ENCODE measurements around the gene TGFB1I1. TPM values are rescaled to one million over a fixed set of nuclear protein-coding genes. Genes with fewer than 3 reads are reported as not detected.

Gene TGFB1I1
- total RNA-seq, 1 experiment from 2014 or later, result 4.3 TPM

DNA sequence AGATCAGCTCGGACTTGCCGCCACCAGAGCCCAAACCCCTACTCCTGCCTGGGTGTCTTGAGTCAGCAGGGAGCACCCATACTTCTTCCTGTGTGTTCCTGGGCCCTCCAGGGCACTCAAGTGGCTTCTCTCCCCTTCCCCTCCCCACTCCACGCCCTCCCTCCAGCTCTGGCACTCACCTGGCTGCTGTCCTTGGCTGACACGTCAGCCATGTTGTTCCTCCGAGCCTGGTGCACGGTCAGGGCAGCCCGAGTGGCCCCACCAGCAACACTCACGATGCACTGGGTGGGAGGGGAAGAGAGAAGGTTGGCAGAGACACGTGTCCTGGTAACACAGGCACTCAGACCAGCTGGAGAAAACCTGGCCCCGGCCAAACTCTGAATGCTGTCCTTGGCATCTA lies 24.7 kb downstream of the TGFB1I1 start:
- no peak for ATAC-seq
- DNase-seq (ENCODE audit: low spot score), result no peak
- Mint-ChIP-seq H3K4me3 (no peak overlapping the region), H3K27ac (no peak overlapping the region), H3K4me1 (peaks cover 9% of the 10 kb centered on the region), H3K27me3 (ENCODE audit: low read depth) (no peaks in the 10 kb centered on the region), H3K9me3 (no peaks in the 10 kb centered on the region), H3K36me3 (peaks cover 21% of the 10 kb centered on the region)
- ChIA-PET POLR2A (interaction anchor here (0.6 to 1.1 kb wide), 2 partner anchors 9 to 103 kb away, joined by 3 to 5 read pairs; no protein-coding TSS in a partner anchor), CTCF (no interaction called here)
- TF ChIP-seq CREM (CRISPR knock-in tag; IDR thresholded peaks at IDR 0.05) (no peak), MYBL2 (CRISPR knock-in tag; IDR thresholded peaks at IDR 0.05) (no peak), CREB1 (CRISPR knock-in tag; IDR thresholded peaks at IDR 0.05) (no peak), JUN (CRISPR knock-in tag; IDR thresholded peaks at IDR 0.05) (no peak), SOX15 (CRISPR knock-in tag; IDR thresholded peaks at IDR 0.05) (no peak), ZBTB21 (CRISPR knock-in tag; IDR thresholded peaks at IDR 0.05; ENCODE audit: borderline replicate concordance) (no peak), SP1 (CRISPR knock-in tag; conservative IDR thresholded peaks at IDR 0.05) (no peak)
- TF ChIP-seq, protein P1, sequence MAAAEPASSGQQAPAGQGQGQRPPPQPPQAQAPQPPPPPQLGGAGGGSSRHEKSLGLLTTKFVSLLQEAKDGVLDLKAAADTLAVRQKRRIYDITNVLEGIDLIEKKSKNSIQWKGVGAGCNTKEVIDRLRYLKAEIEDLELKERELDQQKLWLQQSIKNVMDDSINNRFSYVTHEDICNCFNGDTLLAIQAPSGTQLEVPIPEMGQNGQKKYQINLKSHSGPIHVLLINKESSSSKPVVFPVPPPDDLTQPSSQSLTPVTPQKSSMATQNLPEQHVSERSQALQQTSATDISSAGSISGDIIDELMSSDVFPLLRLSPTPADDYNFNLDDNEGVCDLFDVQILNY (CRISPR knock-in tag; IDR thresholded peaks at IDR 0.05), result no peak
- TF ChIP-seq, protein P2, sequence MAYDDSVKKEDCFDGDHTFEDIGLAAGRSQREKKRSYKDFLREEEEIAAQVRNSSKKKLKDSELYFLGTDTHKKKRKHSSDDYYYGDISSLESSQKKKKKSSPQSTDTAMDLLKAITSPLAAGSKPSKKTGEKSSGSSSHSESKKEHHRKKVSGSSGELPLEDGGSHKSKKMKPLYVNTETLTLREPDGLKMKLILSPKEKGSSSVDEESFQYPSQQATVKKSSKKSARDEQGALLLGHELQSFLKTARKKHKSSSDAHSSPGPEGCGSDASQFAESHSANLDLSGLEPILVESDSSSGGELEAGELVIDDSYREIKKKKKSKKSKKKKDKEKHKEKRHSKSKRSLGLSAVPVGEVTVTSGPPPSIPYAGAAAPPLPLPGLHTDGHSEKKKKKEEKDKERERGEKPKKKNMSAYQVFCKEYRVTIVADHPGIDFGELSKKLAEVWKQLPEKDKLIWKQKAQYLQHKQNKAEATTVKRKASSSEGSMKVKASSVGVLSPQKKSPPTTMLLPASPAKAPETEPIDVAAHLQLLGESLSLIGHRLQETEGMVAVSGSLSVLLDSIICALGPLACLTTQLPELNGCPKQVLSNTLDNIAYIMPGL (CRISPR knock-in tag; IDR thresholded peaks at IDR 0.05), result no peak
- TF ChIP-seq, protein P3, sequence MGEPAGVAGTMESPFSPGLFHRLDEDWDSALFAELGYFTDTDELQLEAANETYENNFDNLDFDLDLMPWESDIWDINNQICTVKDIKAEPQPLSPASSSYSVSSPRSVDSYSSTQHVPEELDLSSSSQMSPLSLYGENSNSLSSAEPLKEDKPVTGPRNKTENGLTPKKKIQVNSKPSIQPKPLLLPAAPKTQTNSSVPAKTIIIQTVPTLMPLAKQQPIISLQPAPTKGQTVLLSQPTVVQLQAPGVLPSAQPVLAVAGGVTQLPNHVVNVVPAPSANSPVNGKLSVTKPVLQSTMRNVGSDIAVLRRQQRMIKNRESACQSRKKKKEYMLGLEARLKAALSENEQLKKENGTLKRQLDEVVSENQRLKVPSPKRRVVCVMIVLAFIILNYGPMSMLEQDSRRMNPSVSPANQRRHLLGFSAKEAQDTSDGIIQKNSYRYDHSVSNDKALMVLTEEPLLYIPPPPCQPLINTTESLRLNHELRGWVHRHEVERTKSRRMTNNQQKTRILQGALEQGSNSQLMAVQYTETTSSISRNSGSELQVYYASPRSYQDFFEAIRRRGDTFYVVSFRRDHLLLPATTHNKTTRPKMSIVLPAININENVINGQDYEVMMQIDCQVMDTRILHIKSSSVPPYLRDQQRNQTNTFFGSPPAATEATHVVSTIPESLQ (CRISPR knock-in tag; IDR thresholded peaks at IDR 0.05), result no peak
- TF ChIP-seq, protein P4, sequence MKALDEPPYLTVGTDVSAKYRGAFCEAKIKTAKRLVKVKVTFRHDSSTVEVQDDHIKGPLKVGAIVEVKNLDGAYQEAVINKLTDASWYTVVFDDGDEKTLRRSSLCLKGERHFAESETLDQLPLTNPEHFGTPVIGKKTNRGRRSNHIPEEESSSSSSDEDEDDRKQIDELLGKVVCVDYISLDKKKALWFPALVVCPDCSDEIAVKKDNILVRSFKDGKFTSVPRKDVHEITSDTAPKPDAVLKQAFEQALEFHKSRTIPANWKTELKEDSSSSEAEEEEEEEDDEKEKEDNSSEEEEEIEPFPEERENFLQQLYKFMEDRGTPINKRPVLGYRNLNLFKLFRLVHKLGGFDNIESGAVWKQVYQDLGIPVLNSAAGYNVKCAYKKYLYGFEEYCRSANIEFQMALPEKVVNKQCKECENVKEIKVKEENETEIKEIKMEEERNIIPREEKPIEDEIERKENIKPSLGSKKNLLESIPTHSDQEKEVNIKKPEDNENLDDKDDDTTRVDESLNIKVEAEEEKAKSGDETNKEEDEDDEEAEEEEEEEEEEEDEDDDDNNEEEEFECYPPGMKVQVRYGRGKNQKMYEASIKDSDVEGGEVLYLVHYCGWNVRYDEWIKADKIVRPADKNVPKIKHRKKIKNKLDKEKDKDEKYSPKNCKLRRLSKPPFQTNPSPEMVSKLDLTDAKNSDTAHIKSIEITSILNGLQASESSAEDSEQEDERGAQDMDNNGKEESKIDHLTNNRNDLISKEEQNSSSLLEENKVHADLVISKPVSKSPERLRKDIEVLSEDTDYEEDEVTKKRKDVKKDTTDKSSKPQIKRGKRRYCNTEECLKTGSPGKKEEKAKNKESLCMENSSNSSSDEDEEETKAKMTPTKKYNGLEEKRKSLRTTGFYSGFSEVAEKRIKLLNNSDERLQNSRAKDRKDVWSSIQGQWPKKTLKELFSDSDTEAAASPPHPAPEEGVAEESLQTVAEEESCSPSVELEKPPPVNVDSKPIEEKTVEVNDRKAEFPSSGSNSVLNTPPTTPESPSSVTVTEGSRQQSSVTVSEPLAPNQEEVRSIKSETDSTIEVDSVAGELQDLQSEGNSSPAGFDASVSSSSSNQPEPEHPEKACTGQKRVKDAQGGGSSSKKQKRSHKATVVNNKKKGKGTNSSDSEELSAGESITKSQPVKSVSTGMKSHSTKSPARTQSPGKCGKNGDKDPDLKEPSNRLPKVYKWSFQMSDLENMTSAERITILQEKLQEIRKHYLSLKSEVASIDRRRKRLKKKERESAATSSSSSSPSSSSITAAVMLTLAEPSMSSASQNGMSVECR (CRISPR knock-in tag; IDR thresholded peaks at IDR 0.05; ENCODE audit: borderline replicate concordance), result no peak
- TF ChIP-seq, protein P5, sequence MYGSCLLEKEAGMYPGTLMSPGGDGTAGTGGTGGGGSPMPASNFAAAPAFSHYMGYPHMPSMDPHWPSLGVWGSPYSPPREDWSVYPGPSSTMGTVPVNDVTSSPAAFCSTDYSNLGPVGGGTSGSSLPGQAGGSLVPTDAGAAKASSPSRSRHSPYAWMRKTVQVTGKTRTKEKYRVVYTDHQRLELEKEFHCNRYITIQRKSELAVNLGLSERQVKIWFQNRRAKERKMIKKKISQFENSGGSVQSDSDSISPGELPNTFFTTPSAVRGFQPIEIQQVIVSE (CRISPR knock-in tag; IDR thresholded peaks at IDR 0.05; ENCODE audit: borderline replicate concordance), result no peak
- TF ChIP-seq, protein P6, sequence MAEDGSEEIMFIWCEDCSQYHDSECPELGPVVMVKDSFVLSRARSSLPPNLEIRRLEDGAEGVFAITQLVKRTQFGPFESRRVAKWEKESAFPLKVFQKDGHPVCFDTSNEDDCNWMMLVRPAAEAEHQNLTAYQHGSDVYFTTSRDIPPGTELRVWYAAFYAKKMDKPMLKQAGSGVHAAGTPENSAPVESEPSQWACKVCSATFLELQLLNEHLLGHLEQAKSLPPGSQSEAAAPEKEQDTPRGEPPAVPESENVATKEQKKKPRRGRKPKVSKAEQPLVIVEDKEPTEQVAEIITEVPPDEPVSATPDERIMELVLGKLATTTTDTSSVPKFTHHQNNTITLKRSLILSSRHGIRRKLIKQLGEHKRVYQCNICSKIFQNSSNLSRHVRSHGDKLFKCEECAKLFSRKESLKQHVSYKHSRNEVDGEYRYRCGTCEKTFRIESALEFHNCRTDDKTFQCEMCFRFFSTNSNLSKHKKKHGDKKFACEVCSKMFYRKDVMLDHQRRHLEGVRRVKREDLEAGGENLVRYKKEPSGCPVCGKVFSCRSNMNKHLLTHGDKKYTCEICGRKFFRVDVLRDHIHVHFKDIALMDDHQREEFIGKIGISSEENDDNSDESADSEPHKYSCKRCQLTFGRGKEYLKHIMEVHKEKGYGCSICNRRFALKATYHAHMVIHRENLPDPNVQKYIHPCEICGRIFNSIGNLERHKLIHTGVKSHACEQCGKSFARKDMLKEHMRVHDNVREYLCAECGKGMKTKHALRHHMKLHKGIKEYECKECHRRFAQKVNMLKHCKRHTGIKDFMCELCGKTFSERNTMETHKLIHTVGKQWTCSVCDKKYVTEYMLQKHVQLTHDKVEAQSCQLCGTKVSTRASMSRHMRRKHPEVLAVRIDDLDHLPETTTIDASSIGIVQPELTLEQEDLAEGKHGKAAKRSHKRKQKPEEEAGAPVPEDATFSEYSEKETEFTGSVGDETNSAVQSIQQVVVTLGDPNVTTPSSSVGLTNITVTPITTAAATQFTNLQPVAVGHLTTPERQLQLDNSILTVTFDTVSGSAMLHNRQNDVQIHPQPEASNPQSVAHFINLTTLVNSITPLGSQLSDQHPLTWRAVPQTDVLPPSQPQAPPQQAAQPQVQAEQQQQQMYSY (CRISPR knock-in tag; IDR thresholded peaks at IDR 0.05), result no peak
- TF ChIP-seq, protein P7, sequence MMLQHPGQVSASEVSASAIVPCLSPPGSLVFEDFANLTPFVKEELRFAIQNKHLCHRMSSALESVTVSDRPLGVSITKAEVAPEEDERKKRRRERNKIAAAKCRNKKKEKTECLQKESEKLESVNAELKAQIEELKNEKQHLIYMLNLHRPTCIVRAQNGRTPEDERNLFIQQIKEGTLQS (CRISPR knock-in tag; conservative IDR thresholded peaks at IDR 0.05), result no peak
- TF ChIP-seq, protein P8, sequence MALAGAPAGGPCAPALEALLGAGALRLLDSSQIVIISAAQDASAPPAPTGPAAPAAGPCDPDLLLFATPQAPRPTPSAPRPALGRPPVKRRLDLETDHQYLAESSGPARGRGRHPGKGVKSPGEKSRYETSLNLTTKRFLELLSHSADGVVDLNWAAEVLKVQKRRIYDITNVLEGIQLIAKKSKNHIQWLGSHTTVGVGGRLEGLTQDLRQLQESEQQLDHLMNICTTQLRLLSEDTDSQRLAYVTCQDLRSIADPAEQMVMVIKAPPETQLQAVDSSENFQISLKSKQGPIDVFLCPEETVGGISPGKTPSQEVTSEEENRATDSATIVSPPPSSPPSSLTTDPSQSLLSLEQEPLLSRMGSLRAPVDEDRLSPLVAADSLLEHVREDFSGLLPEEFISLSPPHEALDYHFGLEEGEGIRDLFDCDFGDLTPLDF (CRISPR knock-in tag; IDR thresholded peaks at IDR 0.05), result no peak
- TF ChIP-seq, protein P9, sequence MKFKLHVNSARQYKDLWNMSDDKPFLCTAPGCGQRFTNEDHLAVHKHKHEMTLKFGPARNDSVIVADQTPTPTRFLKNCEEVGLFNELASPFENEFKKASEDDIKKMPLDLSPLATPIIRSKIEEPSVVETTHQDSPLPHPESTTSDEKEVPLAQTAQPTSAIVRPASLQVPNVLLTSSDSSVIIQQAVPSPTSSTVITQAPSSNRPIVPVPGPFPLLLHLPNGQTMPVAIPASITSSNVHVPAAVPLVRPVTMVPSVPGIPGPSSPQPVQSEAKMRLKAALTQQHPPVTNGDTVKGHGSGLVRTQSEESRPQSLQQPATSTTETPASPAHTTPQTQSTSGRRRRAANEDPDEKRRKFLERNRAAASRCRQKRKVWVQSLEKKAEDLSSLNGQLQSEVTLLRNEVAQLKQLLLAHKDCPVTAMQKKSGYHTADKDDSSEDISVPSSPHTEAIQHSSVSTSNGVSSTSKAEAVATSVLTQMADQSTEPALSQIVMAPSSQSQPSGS (CRISPR knock-in tag; IDR thresholded peaks at IDR 0.05; ENCODE audit: borderline replicate concordance, low read depth), result no peak
- TF ChIP-seq, protein P10, sequence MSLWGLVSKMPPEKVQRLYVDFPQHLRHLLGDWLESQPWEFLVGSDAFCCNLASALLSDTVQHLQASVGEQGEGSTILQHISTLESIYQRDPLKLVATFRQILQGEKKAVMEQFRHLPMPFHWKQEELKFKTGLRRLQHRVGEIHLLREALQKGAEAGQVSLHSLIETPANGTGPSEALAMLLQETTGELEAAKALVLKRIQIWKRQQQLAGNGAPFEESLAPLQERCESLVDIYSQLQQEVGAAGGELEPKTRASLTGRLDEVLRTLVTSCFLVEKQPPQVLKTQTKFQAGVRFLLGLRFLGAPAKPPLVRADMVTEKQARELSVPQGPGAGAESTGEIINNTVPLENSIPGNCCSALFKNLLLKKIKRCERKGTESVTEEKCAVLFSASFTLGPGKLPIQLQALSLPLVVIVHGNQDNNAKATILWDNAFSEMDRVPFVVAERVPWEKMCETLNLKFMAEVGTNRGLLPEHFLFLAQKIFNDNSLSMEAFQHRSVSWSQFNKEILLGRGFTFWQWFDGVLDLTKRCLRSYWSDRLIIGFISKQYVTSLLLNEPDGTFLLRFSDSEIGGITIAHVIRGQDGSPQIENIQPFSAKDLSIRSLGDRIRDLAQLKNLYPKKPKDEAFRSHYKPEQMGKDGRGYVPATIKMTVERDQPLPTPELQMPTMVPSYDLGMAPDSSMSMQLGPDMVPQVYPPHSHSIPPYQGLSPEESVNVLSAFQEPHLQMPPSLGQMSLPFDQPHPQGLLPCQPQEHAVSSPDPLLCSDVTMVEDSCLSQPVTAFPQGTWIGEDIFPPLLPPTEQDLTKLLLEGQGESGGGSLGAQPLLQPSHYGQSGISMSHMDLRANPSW (CRISPR knock-in tag; conservative IDR thresholded peaks at IDR 0.05; ENCODE audit: low read depth), result no peak

All from WTC11 (cell line).